GM18498 (cell line): ENCODE results near the gene GNG7.
"Not testable (repeated sequence)": the region's sequence is repeated elsewhere in the genome, so short reads cannot be mapped to it uniquely, and the experiment has no call there.

Experiments used
- ATAC-seq: cut with Tn5 transposase; IDR thresholded peaks from one replicate; pipeline ENCODE4 v1.9.1; 2021; ENCODE audit warnings: mild to moderate bottlenecking, moderate library complexity; ENCODE audit not compliant: unreplicated experiment

The GNG7 gene

GRCh38 chr19:2646866-2647535 lies 55.5 kb downstream of the GNG7 start:
- ATAC-seq = no peak

GRCh38 chr19:2645826-2646225 lies 56.7 kb downstream of the GNG7 start:
- ATAC-seq = no peak

- ATAC-seq = not testable (repeated sequence)
Observed at GRCh38 chr19:2643123-2643737, 59.3 kb downstream of the GNG7 start.

- no peak for ATAC-seq
Observed at GRCh38 chr19:2641332-2641698, 61.2 kb downstream of the GNG7 start.

- ATAC-seq = no peak
Observed at GRCh38 chr19:2640563-2641331, 61.7 kb downstream of the GNG7 start.

GRCh38 chr19:2639999-2640398 lies 62.5 kb downstream of the GNG7 start:
- no peak for ATAC-seq

- ATAC-seq = no peak
Observed at GRCh38 chr19:2638417-2638940, 64.0 kb downstream of the GNG7 start.

GRCh38 chr19:2636897-2637683 lies 65.4 kb downstream of the GNG7 start:
- ATAC-seq = no peak

GRCh38 chr19:2636141-2636896 lies 66.2 kb downstream of the GNG7 start:
- ATAC-seq = no peak

GRCh38 chr19:2634960-2635359 lies 67.5 kb downstream of the GNG7 start:
- ATAC-seq = no peak

GRCh38 chr19:2634228-2634951 lies 68.1 kb downstream of the GNG7 start:
- ATAC-seq = no peak

- ATAC-seq = no peak
Observed at GRCh38 chr19:2633693-2634075, 68.8 kb downstream of the GNG7 start.

- ATAC-seq = no peak
Observed at GRCh38 chr19:2631213-2631821, 71.2 kb downstream of the GNG7 start.

- no peak for ATAC-seq
Observed at GRCh38 chr19:2630352-2631001, 72.0 kb downstream of the GNG7 start.

GRCh38 chr19:2629491-2630351 lies 72.8 kb downstream of the GNG7 start:
- ATAC-seq = no peak

GRCh38 chr19:2628597-2628996 lies 73.9 kb downstream of the GNG7 start:
- no peak for ATAC-seq

GRCh38 chr19:2627855-2628254 lies 74.6 kb downstream of the GNG7 start:
- no peak for ATAC-seq

GRCh38 chr19:2627319-2627829 lies 75.1 kb downstream of the GNG7 start:
- peak; percentile 41 for ATAC-seq
